Activated naive CD8-positive, alpha-beta T cell (primary cell): ENCODE results near the gene THBS2.
"Not testable (repeated sequence)": the region's sequence is repeated elsewhere in the genome, so short reads cannot be mapped to it uniquely, and the experiment has no call there.

Source experiments
- H3K27ac Mint-ChIP-seq: one replicate; pipeline ENCODE4 v1.8.0; 2021; ENCODE audit warnings: mixed read lengths
- H3K27me3 Mint-ChIP-seq: one replicate; pipeline ENCODE4 v1.8.0; 2021; ENCODE audit warnings: mixed read lengths
- H3K36me3 Mint-ChIP-seq: one replicate; pipeline ENCODE4 v1.8.0; 2021; ENCODE audit warnings: mixed read lengths
- H3K4me1 Mint-ChIP-seq: one replicate; pipeline ENCODE4 v1.8.0; 2021; ENCODE audit warnings: low read depth, mixed read lengths
- H3K4me3 Mint-ChIP-seq: one replicate; pipeline ENCODE4 v1.8.0; 2021; ENCODE audit warnings: mild to moderate bottlenecking, mixed read lengths
- H3K9me3 Mint-ChIP-seq: one replicate; pipeline ENCODE4 v1.8.0; 2021; ENCODE audit warnings: low read depth, mixed read lengths

THBS2 gene

GRCh38 chr6:169265486-169266131, 12.0 kb upstream of the THBS2 start:
- no peaks in the 10 kb centered on the region for H3K36me3 Mint-ChIP-seq
- H3K4me1 Mint-ChIP-seq, result no peaks in the 10 kb centered on the region
- no peak overlapping the region for H3K4me3 Mint-ChIP-seq
- no peak overlapping the region for H3K27ac Mint-ChIP-seq
- peaks cover 4% of the 10 kb centered on the region for H3K27me3 Mint-ChIP-seq
- H3K9me3 Mint-ChIP-seq, result no peaks in the 10 kb centered on the region

GRCh38 chr6:169263836-169264608, 10.4 kb upstream of the THBS2 start:
- no peaks in the 10 kb centered on the region for H3K9me3 Mint-ChIP-seq
- H3K27ac Mint-ChIP-seq, result no peak overlapping the region
- H3K36me3 Mint-ChIP-seq, result no peaks in the 10 kb centered on the region
- no peaks in the 10 kb centered on the region for H3K4me1 Mint-ChIP-seq
- H3K4me3 Mint-ChIP-seq, result no peak overlapping the region
- peaks cover 4% of the 10 kb centered on the region for H3K27me3 Mint-ChIP-seq

- Mint-ChIP-seq H3K27ac (no peak overlapping the region), H3K36me3 (no peaks in the 10 kb centered on the region), H3K4me3 (no peak overlapping the region), H3K27me3 (peaks cover 4% of the 10 kb centered on the region), H3K9me3 (no peaks in the 10 kb centered on the region), H3K4me1 (no peaks in the 10 kb centered on the region)
These were observed 9.7 kb upstream of the THBS2 start for GRCh38 chr6:169263374-169263773.

- H3K27me3 Mint-ChIP-seq, H3K4me1 Mint-ChIP-seq, H3K4me3 Mint-ChIP-seq, H3K9me3 Mint-ChIP-seq, H3K36me3 Mint-ChIP-seq, H3K27ac Mint-ChIP-seq: not testable (repeated sequence)
These were observed 9.0 kb upstream of the THBS2 start for GRCh38 chr6:169262602-169263001.

GRCh38 chr6:169256518-169256917, 2.9 kb upstream of the THBS2 start:
- H3K36me3 Mint-ChIP-seq, result no peaks in the 10 kb centered on the region
- H3K27ac Mint-ChIP-seq, result no peak overlapping the region
- H3K4me1 Mint-ChIP-seq, result peaks cover 23% of the 10 kb centered on the region
- H3K27me3 Mint-ChIP-seq, result peaks cover 42% of the 10 kb centered on the region
- no peak overlapping the region for H3K4me3 Mint-ChIP-seq
- H3K9me3 Mint-ChIP-seq, result no peaks in the 10 kb centered on the region

GRCh38 chr6:169256061-169256460, 2.4 kb upstream of the THBS2 start:
- H3K36me3 Mint-ChIP-seq, result no peaks in the 10 kb centered on the region
- no peaks in the 10 kb centered on the region for H3K9me3 Mint-ChIP-seq
- peaks cover 23% of the 10 kb centered on the region for H3K4me1 Mint-ChIP-seq
- H3K27me3 Mint-ChIP-seq, result peaks cover 40% of the 10 kb centered on the region
- H3K4me3 Mint-ChIP-seq, result no peak overlapping the region
- H3K27ac Mint-ChIP-seq, result no peak overlapping the region

- H3K4me3 Mint-ChIP-seq, result no peak overlapping the region
- H3K27ac Mint-ChIP-seq, result no peak overlapping the region
- no peaks in the 10 kb centered on the region for H3K36me3 Mint-ChIP-seq
- H3K9me3 Mint-ChIP-seq, result no peaks in the 10 kb centered on the region
- H3K4me1 Mint-ChIP-seq, result peaks cover 23% of the 10 kb centered on the region
- peaks cover 41% of the 10 kb centered on the region for H3K27me3 Mint-ChIP-seq
These were observed 2.0 kb upstream of the THBS2 start for GRCh38 chr6:169255643-169256042.

GRCh38 chr6:169254456-169255316, 1.0 kb upstream of the THBS2 start:
- Mint-ChIP-seq H3K27me3 (peaks cover 49% of the 10 kb centered on the region), H3K4me1 (peaks cover 23% of the 10 kb centered on the region), H3K36me3 (no peaks in the 10 kb centered on the region), H3K4me3 (no peak overlapping the region), H3K9me3 (no peaks in the 10 kb centered on the region), H3K27ac (no peak overlapping the region)

- Mint-ChIP-seq H3K9me3 (no peaks in the 10 kb centered on the region), H3K36me3 (no peaks in the 10 kb centered on the region), H3K27ac (no peak overlapping the region), H3K4me3 (peak overlapping the region; percentile 75), H3K27me3 (peaks cover 49% of the 10 kb centered on the region), H3K4me1 (peaks cover 23% of the 10 kb centered on the region)
These were observed 999 bp downstream of the THBS2 start for GRCh38 chr6:169252505-169253189.

GRCh38 chr6:169251822-169252504, 1.7 kb downstream of the THBS2 start:
- Mint-ChIP-seq H3K27me3 (peaks cover 45% of the 10 kb centered on the region), H3K4me1 (peaks cover 23% of the 10 kb centered on the region), H3K4me3 (peak overlapping the region; percentile 47), H3K36me3 (no peaks in the 10 kb centered on the region), H3K9me3 (no peaks in the 10 kb centered on the region), H3K27ac (no peak overlapping the region)

- Mint-ChIP-seq H3K27ac (no peak overlapping the region), H3K4me1 (peaks cover 23% of the 10 kb centered on the region), H3K4me3 (no peak overlapping the region), H3K9me3 (no peaks in the 10 kb centered on the region), H3K27me3 (peaks cover 44% of the 10 kb centered on the region), H3K36me3 (no peaks in the 10 kb centered on the region)
These were observed 2.3 kb downstream of the THBS2 start for GRCh38 chr6:169251371-169251802.

GRCh38 chr6:169250660-169251059, 3.0 kb downstream of the THBS2 start:
- H3K27me3 Mint-ChIP-seq, result peaks cover 37% of the 10 kb centered on the region
- H3K27ac Mint-ChIP-seq, result no peak overlapping the region
- H3K9me3 Mint-ChIP-seq, result no peaks in the 10 kb centered on the region
- H3K36me3 Mint-ChIP-seq, result no peaks in the 10 kb centered on the region
- H3K4me1 Mint-ChIP-seq, result peaks cover 23% of the 10 kb centered on the region
- no peak overlapping the region for H3K4me3 Mint-ChIP-seq

- Mint-ChIP-seq H3K9me3 (no peaks in the 10 kb centered on the region), H3K27ac (no peak overlapping the region), H3K4me1 (peaks cover 20% of the 10 kb centered on the region), H3K4me3 (no peak overlapping the region), H3K36me3 (no peaks in the 10 kb centered on the region), H3K27me3 (peaks cover 30% of the 10 kb centered on the region)
These were observed 4.6 kb downstream of the THBS2 start for GRCh38 chr6:169249057-169249456.

- Mint-ChIP-seq H3K9me3 (no peaks in the 10 kb centered on the region), H3K36me3 (no peaks in the 10 kb centered on the region), H3K4me3 (no peak overlapping the region), H3K27me3 (peaks cover 25% of the 10 kb centered on the region), H3K27ac (no peak overlapping the region), H3K4me1 (peaks cover 15% of the 10 kb centered on the region)
These were observed 5.1 kb downstream of the THBS2 start for GRCh38 chr6:169248521-169248971.
